PC-9 (cell line): ENCODE data around the gene FCGBP. TPM values are rescaled to one million over a fixed set of nuclear protein-coding genes. Genes with fewer than 3 reads are reported as not detected.

Source experiments
- BruUV-seq: library from RNA; stranded (reverse); fragments of 400-500 nt; replicated peaks from 2 replicates; lab custom pipeline; 2021; lab: Mats Ljungman, UMichigan
- CTCF ChIA-PET: fragments of 300-600 bp; sonication (Branson Sonifier 250); formaldehyde crosslinking; loops from one replicate; lab custom pipeline; 2022; ENCODE audit warnings: antibody characterized with exemption; lab: Charles Lee
- POLR2A ChIA-PET: fragments of 300-600 bp; sonication (Branson Sonifier 250); formaldehyde crosslinking; loops from one replicate; lab custom pipeline; 2022; ENCODE audit warnings: antibody characterized with exemption; ENCODE audit not compliant: unreplicated experiment; lab: Charles Lee
- DNase-seq, 2 experiments: peaks; one replicate each; pipeline versions ENCODE4 v3.0.0 to v3.0.0-alpha.2; 2015 to 2022; ENCODE audit warnings: mixed read lengths in 1 of 2
- H2AFZ ChIP-seq: fragments of 200-600 bp; sonication (generic); 2 replicates; pipeline ENCODE4 v1.8.1; 2017; ENCODE audit warnings: antibody characterized with exemption
- H3F3A ChIP-seq: fragments of 200-600 bp; sonication (generic); 2 replicates; pipeline ENCODE4 v1.8.1; 2017; ENCODE audit warnings: antibody characterized with exemption, mild to moderate bottlenecking, low read depth; ENCODE audit not compliant: insufficient read depth
- H3K27ac ChIP-seq: fragments of 200-600 bp; sonication (generic); 2 replicates; pipeline ENCODE4 v1.6.1; 2016; ENCODE audit warnings: mixed run types
- H3K27me3 ChIP-seq: fragments of 200-600 bp; sonication (generic); 2 replicates; pipeline ENCODE4 v1.6.1; 2016; ENCODE audit warnings: low read depth, mixed run types; ENCODE audit not compliant: insufficient read depth
- H3K36me3 ChIP-seq: fragments of 200-600 bp; sonication (generic); 2 replicates; pipeline ENCODE4 v1.6.1; 2016; ENCODE audit warnings: low read depth, mixed run types
- H3K4me1 ChIP-seq: fragments of 200-600 bp; sonication (generic); replicated peaks from 2 replicates; pipeline ENCODE4 v1.6.1; 2016; ENCODE audit warnings: mixed run types; ENCODE audit not compliant: insufficient read depth
- H3K4me2 ChIP-seq: fragments of 200-600 bp; sonication (generic); 2 replicates; pipeline ENCODE4 v1.6.1; 2017; ENCODE audit warnings: mixed run types
- H3K4me3 ChIP-seq: fragments of 200-600 bp; sonication (generic); 2 replicates; pipeline ENCODE4 v1.6.1; 2016; ENCODE audit warnings: mixed run types
- H3K79me2 ChIP-seq: fragments of 200-600 bp; sonication (generic); 2 replicates; pipeline ENCODE4 v1.6.1; 2017; ENCODE audit warnings: low read depth, mixed run types
- H3K9me2 ChIP-seq: fragments of 200-600 bp; sonication (generic); 2 replicates; pipeline ENCODE4 v1.8.1; 2017; ENCODE audit warnings: mild to moderate bottlenecking; ENCODE audit not compliant: insufficient read depth
- H3K9me3 ChIP-seq: fragments of 200-600 bp; sonication (generic); 2 replicates; pipeline ENCODE4 v1.8.1; 2016; ENCODE audit warnings: low read depth; ENCODE audit not compliant: insufficient read depth
- H4K20me1 ChIP-seq: fragments of 200-600 bp; sonication (generic); 2 replicates; pipeline ENCODE4 v1.8.1; 2017; ENCODE audit not compliant: insufficient read depth
- EZH2 ChIP-seq: fragments of 200-600 bp; sonication (generic); IDR thresholded peaks from 2 replicates; pipeline ENCODE4 v1.8.0; 2017; ENCODE audit warnings: antibody characterized with exemption, low read depth
- intact Hi-C: fragments of 100-400 bp; cut with micrococcal nuclease; formaldehyde crosslinking; loops from one replicate; pipeline ENCODE4 v1.10.0; 2022; ENCODE audit not compliant: unreplicated experiment
- total RNA-seq: library from RNA; stranded (reverse); gene quantifications from 2 replicates; pipeline ENCODE4 v1.2.3, GENCODE V29; 2021
- TF ChIP-seq, protein P1 (sequence below): fragments of 200-600 bp; sonication (generic); conservative IDR thresholded peaks from 2 replicates; pipeline ENCODE4 v1.6.1; 2017; ENCODE audit warnings: mixed run types, antibody characterized with exemption, mild to moderate bottlenecking, moderate library complexity

FCGBP gene
- total RNA-seq, 1 experiment from 2014 or later: 5.8 TPM

DNA sequence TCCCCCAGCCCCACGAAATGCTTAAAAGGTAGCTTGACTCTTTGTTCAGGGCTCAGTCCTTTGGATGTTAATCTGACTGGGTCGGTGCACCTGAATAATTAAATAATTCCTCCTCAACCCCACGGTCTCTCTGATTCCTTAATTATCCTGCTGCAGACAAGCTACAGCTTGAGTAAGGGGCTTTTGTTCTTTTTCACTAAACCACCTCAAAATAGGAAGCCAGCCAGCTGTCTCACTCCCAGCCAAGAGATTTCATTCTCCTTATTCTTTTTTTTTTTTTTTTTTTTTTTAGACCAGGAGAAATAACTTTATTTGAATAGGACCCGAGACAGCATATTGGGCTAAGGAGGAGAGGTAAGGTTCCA lies 7.9 kb upstream of the FCGBP start:
- H3K9me3 ChIP-seq: peaks cover 6% of the 10 kb centered on the region; the same call in 1 of the 2 replicates
- POLR2A ChIA-PET: interaction anchor here (0.5 kb wide), 1 partner anchor 539 kb away, joined by 3 read pairs; no protein-coding TSS in a partner anchor
- no peaks in the 10 kb centered on the region for H4K20me1 ChIP-seq
- no peak for DNase-seq
- no peak overlapping the region for H2AFZ ChIP-seq
- TF ChIP-seq, protein P1, sequence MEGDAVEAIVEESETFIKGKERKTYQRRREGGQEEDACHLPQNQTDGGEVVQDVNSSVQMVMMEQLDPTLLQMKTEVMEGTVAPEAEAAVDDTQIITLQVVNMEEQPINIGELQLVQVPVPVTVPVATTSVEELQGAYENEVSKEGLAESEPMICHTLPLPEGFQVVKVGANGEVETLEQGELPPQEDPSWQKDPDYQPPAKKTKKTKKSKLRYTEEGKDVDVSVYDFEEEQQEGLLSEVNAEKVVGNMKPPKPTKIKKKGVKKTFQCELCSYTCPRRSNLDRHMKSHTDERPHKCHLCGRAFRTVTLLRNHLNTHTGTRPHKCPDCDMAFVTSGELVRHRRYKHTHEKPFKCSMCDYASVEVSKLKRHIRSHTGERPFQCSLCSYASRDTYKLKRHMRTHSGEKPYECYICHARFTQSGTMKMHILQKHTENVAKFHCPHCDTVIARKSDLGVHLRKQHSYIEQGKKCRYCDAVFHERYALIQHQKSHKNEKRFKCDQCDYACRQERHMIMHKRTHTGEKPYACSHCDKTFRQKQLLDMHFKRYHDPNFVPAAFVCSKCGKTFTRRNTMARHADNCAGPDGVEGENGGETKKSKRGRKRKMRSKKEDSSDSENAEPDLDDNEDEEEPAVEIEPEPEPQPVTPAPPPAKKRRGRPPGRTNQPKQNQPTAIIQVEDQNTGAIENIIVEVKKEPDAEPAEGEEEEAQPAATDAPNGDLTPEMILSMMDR: no peak
- no peak for TF ChIP-seq EZH2
- CTCF ChIA-PET: no interaction called here
- H3K9me2 ChIP-seq: no peaks in the 10 kb centered on the region
- H3K27me3 ChIP-seq: no peaks in the 10 kb centered on the region
- H3K79me2 ChIP-seq: no peaks in the 10 kb centered on the region
- H3K4me1 ChIP-seq: peaks cover 32% of the 10 kb centered on the region
- H3K4me2 ChIP-seq: peak overlapping the region; percentile 56
- H3K4me3 ChIP-seq: no peak overlapping the region
- no peaks in the 10 kb centered on the region for H3K36me3 ChIP-seq
- peak overlapping the region; percentile 19; the same call in 1 of the 2 replicates for H3K27ac ChIP-seq
- peaks cover 13% of the 10 kb centered on the region; the same call in 1 of the 2 replicates for H3F3A ChIP-seq
- BruUV-seq: no TSS peak
- intact Hi-C loops: no loop called here

DNA sequence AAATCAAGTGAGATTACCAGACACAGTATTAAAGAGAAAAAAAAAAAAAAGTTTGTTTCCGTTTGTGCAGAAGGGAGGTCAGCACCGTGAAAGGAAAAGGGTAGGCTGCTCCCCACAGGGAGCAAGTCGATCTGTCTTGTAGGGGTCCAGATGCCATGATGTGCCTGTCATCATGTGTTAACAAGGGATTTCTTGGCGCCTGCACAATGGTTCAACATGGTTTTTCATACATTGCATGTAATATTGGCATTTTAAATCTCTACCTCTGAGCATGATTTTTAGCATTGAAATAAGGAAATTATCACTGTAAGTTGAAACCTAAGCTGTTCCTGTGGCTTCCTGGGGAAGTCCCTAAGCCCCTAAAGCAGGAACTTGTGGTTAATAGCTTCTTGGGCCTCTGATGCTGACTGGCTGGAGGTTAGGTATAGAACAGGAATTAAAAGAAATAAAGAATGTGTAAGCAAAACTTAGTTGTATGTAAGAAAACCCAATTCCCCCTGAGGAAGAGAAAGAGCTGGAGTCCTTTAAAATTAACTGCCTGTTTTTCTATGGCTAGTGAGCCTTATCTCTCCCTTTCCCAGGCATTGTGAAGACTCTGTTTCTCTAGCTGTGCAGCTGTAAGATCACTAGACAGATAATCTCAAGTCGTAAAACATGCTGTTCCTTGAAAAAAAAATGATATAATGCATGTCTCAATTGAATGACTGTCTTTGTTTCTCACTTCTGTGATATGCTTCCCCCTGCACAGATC lies 7.4 kb upstream of the FCGBP start:
- TF ChIP-seq, protein P1: no peak
- TF ChIP-seq EZH2: no peak
- ChIA-PET POLR2A (interaction anchor here (0.5 kb wide), 1 partner anchor 538 kb away, joined by 3 read pairs; no protein-coding TSS in a partner anchor), CTCF (interaction anchor here (0.6 kb wide), 1 partner anchor 535 kb away, joined by 4 read pairs; the partner anchor contains the start of gene ZFP36)
- no peaks in the 10 kb centered on the region for H3K27me3 ChIP-seq
- no peak overlapping the region for H3K4me3 ChIP-seq
- intact Hi-C loops: no loop called here
- no TSS peak for BruUV-seq
- no peak overlapping the region for H2AFZ ChIP-seq
- H3F3A ChIP-seq: peaks cover 13% of the 10 kb centered on the region; the same call in 1 of the 2 replicates
- H3K36me3 ChIP-seq: no peaks in the 10 kb centered on the region
- H3K79me2 ChIP-seq: no peaks in the 10 kb centered on the region
- peaks cover 32% of the 10 kb centered on the region for H3K4me1 ChIP-seq
- peak overlapping the region; percentile 56 for H3K4me2 ChIP-seq
- no peaks in the 10 kb centered on the region for H3K9me2 ChIP-seq
- peak in 1 of 2 experiments; percentile 56 for DNase-seq
- peak overlapping the region; percentile 19; the same call in 1 of the 2 replicates for H3K27ac ChIP-seq
- no peaks in the 10 kb centered on the region for H4K20me1 ChIP-seq
- H3K9me3 ChIP-seq: peaks cover 6% of the 10 kb centered on the region; the same call in 1 of the 2 replicates

DNA sequence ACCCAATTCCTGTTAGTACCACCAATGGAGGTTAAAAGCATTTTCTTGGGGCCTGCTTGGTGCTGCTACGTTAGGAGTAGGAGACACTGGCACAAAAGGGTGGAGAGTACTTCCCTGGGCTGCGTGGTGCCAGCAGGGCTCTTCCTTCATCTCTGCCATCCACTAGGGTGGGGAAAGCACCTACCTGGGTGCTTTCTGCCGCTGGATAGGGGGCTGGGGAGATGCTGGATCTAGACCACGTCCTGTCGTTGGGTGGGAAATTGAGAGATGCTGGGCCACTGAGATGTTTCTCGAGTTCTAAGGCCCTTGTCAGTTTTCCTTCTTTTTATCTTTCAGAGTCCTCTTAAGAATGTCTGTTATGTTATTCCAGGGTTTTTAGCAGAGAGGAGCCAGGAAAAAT lies 6.7 kb upstream of the FCGBP start:
- Histone ChIP-seq H3K4me2 (peak overlapping the region; percentile 56; the same call in 1 of the 2 replicates), H3K4me3 (no peak overlapping the region), H3K9me2 (no peaks in the 10 kb centered on the region), H3K79me2 (no peaks in the 10 kb centered on the region), H2AFZ (no peak overlapping the region), H3K27me3 (no peaks in the 10 kb centered on the region), H3F3A (peaks cover 13% of the 10 kb centered on the region; the same call in 1 of the 2 replicates), H3K9me3 (peaks cover 6% of the 10 kb centered on the region; the same call in 1 of the 2 replicates), H3K36me3 (no peaks in the 10 kb centered on the region), H3K27ac (0 out of 2 replicates have a peak overlapping the region, but pooled peaks have one; percentile 19), H3K4me1 (peaks cover 33% of the 10 kb centered on the region), H4K20me1 (no peaks in the 10 kb centered on the region)
- CTCF ChIA-PET: interaction anchor here (0.6 kb wide), 1 partner anchor 534 kb away, joined by 4 read pairs; the partner anchor contains the start of gene ZFP36
- POLR2A ChIA-PET: no interaction called here
- TF ChIP-seq, protein P1: no peak
- no peak for TF ChIP-seq EZH2
- intact Hi-C loops: no loop called here
- no TSS peak for BruUV-seq
- DNase-seq: no peak
